T-cell (primary cell): ENCODE results near the gene FYB1. TPM values are rescaled to one million over a fixed set of nuclear protein-coding genes. Genes with fewer than 3 reads are reported as not detected.

Source experiments
- ATAC-seq, 4 experiments: fragments of 200-7000 bp in 3 of 4; fragments of 150-1000 bp in 1 of 4; cut with Tn5 transposase; replicated peaks in 1 of 4; 1 replicate in 3 of 4; 2 replicates in 1 of 4; pipeline ENCODE4 v1.10.0; 2021; ENCODE audit warnings: moderate library complexity in 3 of 4, mild to moderate bottlenecking in 2 of 4, moderate number of reproducible peaks in 1 of 4
- CTCF ChIA-PET, 2 donors: fragments of 300-600 bp; sonication (Branson Sonifier 250); formaldehyde crosslinking; loops; one replicate each; lab custom pipeline; 2022; ENCODE audit warnings: antibody characterized with exemption in 2 of 2; lab: Charles Lee
- POLR2A ChIA-PET, 2 donors: fragments of 300-600 bp; sonication (Branson Sonifier 250); formaldehyde crosslinking; loops; one replicate each; lab custom pipeline; 2022; ENCODE audit warnings: antibody characterized with exemption in 2 of 2; lab: Charles Lee
- DNase-seq, 35 experiments: peaks; one replicate each; pipeline versions ENCODE4 v3.0.0 to v3.0.0-alpha.2; 2013 to 2023
- H3K27ac ChIP-seq: one replicate; pipeline ENCODE4 v1.5.1; 2013; ENCODE audit warnings: low read length
- H3K27me3 ChIP-seq, 2 experiments: replicated peaks in 1 of 2; 1 replicate in 1 of 2; 2 replicates in 1 of 2; pipeline versions ENCODE4 v1.6.1 to v1.7.0; 2013; ENCODE audit warnings: low read length in 1 of 2, mixed read lengths in 1 of 2; ENCODE audit not compliant: control insufficient read depth in 2 of 2, insufficient read depth in 2 of 2; ENCODE audit errors: extremely low read depth in 1 of 2
- H3K36me3 ChIP-seq, 2 donors: 1 replicate in 1 of 2; 2 replicates in 1 of 2; pipeline versions ENCODE4 v1.6.1 to v1.7.0; 2013; ENCODE audit warnings: low read length in 1 of 2; ENCODE audit not compliant: control insufficient read depth in 2 of 2, insufficient read depth in 1 of 2; ENCODE audit errors: extremely low read depth in 1 of 2
- H3K4me1 ChIP-seq, 2 experiments: 1 replicate in 1 of 2; 2 replicates in 1 of 2; pipeline versions ENCODE4 v1.6.1 to v1.7.0; 2013; ENCODE audit warnings: low read length in 2 of 2, mixed read lengths in 1 of 2; ENCODE audit not compliant: insufficient read depth in 2 of 2, control insufficient read depth in 1 of 2; ENCODE audit errors: extremely low read depth in 1 of 2
- H3K4me3 ChIP-seq, 2 donors: 1 replicate in 1 of 2; 2 replicates in 1 of 2; pipeline versions ENCODE4 v1.5.1 to v1.7.0; 2013; ENCODE audit warnings: mild to moderate bottlenecking in 2 of 2, low read length in 1 of 2, moderate library complexity in 1 of 2; ENCODE audit not compliant: control insufficient read depth in 1 of 2; ENCODE audit errors: extremely low read depth in 1 of 2
- H3K9me3 ChIP-seq: 2 replicates; pipeline ENCODE4 v1.7.0; 2013
- H3K27ac Mint-ChIP-seq, 2 donors: one replicate each; pipeline ENCODE4 v1.8.0; 2020 to 2021; ENCODE audit warnings: mild to moderate bottlenecking in 2 of 2, mixed read lengths in 2 of 2
- H3K27me3 Mint-ChIP-seq, 2 donors: one replicate each; pipeline ENCODE4 v1.8.0; 2021 to 2022; ENCODE audit warnings: mixed read lengths in 2 of 2
- H3K36me3 Mint-ChIP-seq: one replicate; pipeline ENCODE4 v1.8.0; 2021; ENCODE audit warnings: mixed read lengths
- H3K4me1 Mint-ChIP-seq, 3 donors: one replicate each; pipeline ENCODE4 v1.8.0; 2020 to 2022; ENCODE audit warnings: mixed read lengths in 3 of 3, mild to moderate bottlenecking in 1 of 3
- H3K4me3 Mint-ChIP-seq, 3 donors: one replicate each; pipeline ENCODE4 v1.8.0; 2020 to 2022; ENCODE audit warnings: mild to moderate bottlenecking in 3 of 3, mixed read lengths in 3 of 3, moderate library complexity in 3 of 3
- H3K9me3 Mint-ChIP-seq, 3 donors: one replicate each; pipeline ENCODE4 v1.8.0; 2020 to 2022; ENCODE audit warnings: mixed read lengths in 3 of 3
- WGBS: methylation state at CpG from one replicate; pipeline ENCODE4 v1.1.5; 2013; ENCODE audit warnings: missing lambda C conversion rate; ENCODE audit not compliant: insufficient coverage; 5-methylcytosine and 5-hydroxymethylcytosine counted together
- total RNA-seq, 35 experiments: library from RNA in 6 of 35; stranded (reverse) in 6 of 35; fragments of 120-200 nt in 1 of 35; gene quantifications; one replicate each; pipeline versions ENCODE4 v1.2.1 to v1.2.4 and lab custom pipeline; 2013 to 2026

FYB1 gene
- total RNA-seq, 5 donors from 2014 or later (not counting 1 experiment from before 2014, with no cell fraction given), result 372 to 769 (median 428) TPM

GRCh38 chr5:39191216-39191615 is 28.1 kb downstream of the FYB1 start:
- ATAC-seq, result peak; percentile 22 to 46 (median 36)
- H3K27me3 Mint-ChIP-seq, result no peaks in the 10 kb centered on the region
- peak overlapping the region; percentile 79 to 95 (median 84) for H3K4me3 Mint-ChIP-seq
- H3K36me3 Mint-ChIP-seq, result peaks cover 33% of the 10 kb centered on the region
- no CpG with 5 or more reads among the region's 6 CpGs for WGBS
- H3K27ac Mint-ChIP-seq, result peak overlapping the region; percentile 96 to 100
- peaks cover 93 to 97% (median 95%) of the 10 kb centered on the region in 3 donors for H3K4me1 Mint-ChIP-seq
- no peaks in the 10 kb centered on the region for H3K9me3 ChIP-seq
- no peaks in the 10 kb centered on the region for H3K9me3 Mint-ChIP-seq
- ChIA-PET CTCF (interaction anchor here (0.6 to 8.3 kb wide), 9 partner anchors 9 to 185 kb away, joined by 3 to 56 read pairs (median 11); no protein-coding TSS in a partner anchor), POLR2A (interaction anchor here (0.6 to 1.9 kb wide), 3 partner anchors 20 to 89 kb away, joined by 3 to 7 read pairs (median 4); no protein-coding TSS in a partner anchor)
- H3K36me3 ChIP-seq, result peaks cover 0 to 28% of the 10 kb centered on the region in 2 donors
- peak overlapping the region; percentile 18 to 32 for H3K4me3 ChIP-seq
- H3K4me1 ChIP-seq, result peaks cover 70 to 81% of the 10 kb centered on the region in 2 experiments
- H3K27ac ChIP-seq, result peak overlapping the region; percentile 72
- H3K27me3 ChIP-seq, result no peaks in the 10 kb centered on the region
- peak in 6 of 35 experiments; percentile 33 to 66 (median 48) for DNase-seq

- H3K9me3 ChIP-seq, result no peaks in the 10 kb centered on the region
- peaks cover 72 to 81% of the 10 kb centered on the region in 2 experiments for H3K4me1 ChIP-seq
- H3K27me3 Mint-ChIP-seq, result no peaks in the 10 kb centered on the region
- DNase-seq (no peak), ATAC-seq (no peak)
- H3K36me3 Mint-ChIP-seq, result peaks cover 33% of the 10 kb centered on the region
- peaks cover 0 to 26% of the 10 kb centered on the region in 2 donors for H3K36me3 ChIP-seq
- no peaks in the 10 kb centered on the region for H3K27me3 ChIP-seq
- peak overlapping the region; percentile 15 to 18 for H3K4me3 ChIP-seq
- POLR2A ChIA-PET, result interaction anchor here (0.6 to 1.9 kb wide), 4 partner anchors 16 to 90 kb away, joined by 3 to 7 read pairs (median 4); no protein-coding TSS in a partner anchor
- no CpG with 5 or more reads among the region's 4 CpGs for whole genome bisulfite sequencing
- CTCF ChIA-PET, result interaction anchor here (0.6 to 8.3 kb wide), 13 partner anchors 8 to 185 kb away, joined by 3 to 56 read pairs (median 6); no protein-coding TSS in a partner anchor
- H3K27ac ChIP-seq, result peak overlapping the region; percentile 72
- peak overlapping the region; percentile 96 to 100 for H3K27ac Mint-ChIP-seq
- no peaks in the 10 kb centered on the region for H3K9me3 Mint-ChIP-seq
- H3K4me3 Mint-ChIP-seq, result peak overlapping the region; percentile 79 to 95 (median 84)
- peaks cover 96 to 99% (median 97%) of the 10 kb centered on the region in 3 donors for H3K4me1 Mint-ChIP-seq
Measured at GRCh38 chr5:39190311-39191102, 28.9 kb downstream of the FYB1 start.

- Histone ChIP-seq H3K27ac (peak overlapping the region; percentile 72), H3K4me1 (peaks cover 64 to 79% of the 10 kb centered on the region in 2 experiments), H3K9me3 (no peaks in the 10 kb centered on the region), H3K4me3 (peak overlapping the region; percentile 19 to 50), H3K36me3 (peaks cover 0 to 16% of the 10 kb centered on the region in 2 donors), H3K27me3 (no peaks in the 10 kb centered on the region)
- peak overlapping the region; percentile 79 to 95 (median 84) for H3K4me3 Mint-ChIP-seq
- ATAC-seq (no peak), DNase-seq (no peak)
- H3K36me3 Mint-ChIP-seq, result peaks cover 27% of the 10 kb centered on the region
- no peaks in the 10 kb centered on the region for H3K9me3 Mint-ChIP-seq
- WGBS, result no CpG with 5 or more reads among the region's 4 CpGs
- peak overlapping the region; percentile 96 to 100 for H3K27ac Mint-ChIP-seq
- H3K27me3 Mint-ChIP-seq, result no peaks in the 10 kb centered on the region
- CTCF ChIA-PET, result interaction anchor here (0.6 to 8.3 kb wide), 10 partner anchors 10 to 94 kb away, joined by 3 to 56 read pairs (median 7); no protein-coding TSS in a partner anchor
- peaks cover 95 to 99% (median 95%) of the 10 kb centered on the region in 3 donors for H3K4me1 Mint-ChIP-seq
- POLR2A ChIA-PET, result interaction anchor here (0.6 to 1.0 kb wide), 5 partner anchors 12 to 1204 kb away, joined by 3 to 5 read pairs (median 3); no protein-coding TSS in a partner anchor
Measured at GRCh38 chr5:39189292-39189955, 29.9 kb downstream of the FYB1 start.

- H3K27me3 Mint-ChIP-seq, result no peaks in the 10 kb centered on the region
- Histone ChIP-seq H3K4me1 (peaks cover 57 to 77% of the 10 kb centered on the region in 2 experiments), H3K27ac (peak overlapping the region; percentile 72), H3K27me3 (no peaks in the 10 kb centered on the region), H3K9me3 (no peaks in the 10 kb centered on the region), H3K36me3 (peaks cover 0 to 6% of the 10 kb centered on the region in 2 donors), H3K4me3 (peak overlapping the region; percentile 26 to 46)
- ATAC-seq, result peak; percentile 19 to 36 (median 28)
- H3K4me3 Mint-ChIP-seq, result peak overlapping the region; percentile 79 to 95 (median 84)
- H3K4me1 Mint-ChIP-seq, result peaks cover 91 to 95% (median 91%) of the 10 kb centered on the region in 3 donors
- no peaks in the 10 kb centered on the region for H3K9me3 Mint-ChIP-seq
- ChIA-PET CTCF (interaction anchor here (0.7 to 8.3 kb wide), 14 partner anchors 8 to 95 kb away, joined by 3 to 56 read pairs (median 6); no protein-coding TSS in a partner anchor), POLR2A (interaction anchor here (0.6 to 1.9 kb wide), 13 partner anchors 8 to 1218 kb away, joined by 3 to 11 read pairs (median 5); no protein-coding TSS in a partner anchor)
- peak in 8 of 35 experiments; percentile 29 to 68 (median 41) for DNase-seq
- H3K27ac Mint-ChIP-seq, result peak overlapping the region; percentile 96 to 100
- 0% methylated on average over 2 of the region's 13 CpGs for WGBS
- peaks cover 22% of the 10 kb centered on the region for H3K36me3 Mint-ChIP-seq
Measured at GRCh38 chr5:39187831-39188731, 31.3 kb downstream of the FYB1 start.

GRCh38 chr5:39186722-39187539 is 32.4 kb downstream of the FYB1 start:
- peaks cover 93 to 96% (median 94%) of the 10 kb centered on the region in 3 donors for H3K4me1 Mint-ChIP-seq
- ChIA-PET POLR2A (interaction anchor here (0.6 to 2.1 kb wide), 22 partner anchors 8 to 182 kb away, joined by 3 to 38 read pairs (median 5); no protein-coding TSS in a partner anchor), CTCF (interaction anchor here (0.5 to 8.3 kb wide), 20 partner anchors 8 to 116 kb away, joined by 3 to 56 read pairs (median 4); no protein-coding TSS in a partner anchor)
- no peaks in the 10 kb centered on the region for H3K9me3 Mint-ChIP-seq
- no peaks in the 10 kb centered on the region for H3K27me3 Mint-ChIP-seq
- peaks cover 24% of the 10 kb centered on the region for H3K36me3 Mint-ChIP-seq
- peak overlapping the region; percentile 79 to 95 (median 84) for H3K4me3 Mint-ChIP-seq
- H3K27ac ChIP-seq, result peak overlapping the region; percentile 72
- peak in 3 of 35 experiments; percentile 24 to 67 (median 40) for DNase-seq
- WGBS, result 34% methylated on average over 2 of the region's 7 CpGs
- H3K4me3 ChIP-seq, result peak overlapping the region in 1 of 2 donors; percentile 14
- H3K27me3 ChIP-seq, result no peaks in the 10 kb centered on the region
- no peaks in the 10 kb centered on the region for H3K36me3 ChIP-seq
- H3K9me3 ChIP-seq, result no peaks in the 10 kb centered on the region
- peak; percentile 49 to 66 (median 52) for ATAC-seq
- peaks cover 62 to 77% of the 10 kb centered on the region in 2 experiments for H3K4me1 ChIP-seq
- peak overlapping the region; percentile 96 to 100 for H3K27ac Mint-ChIP-seq
